Sigmoid colon (tissue), 7 donors: ENCODE measurements around the gene CDH22. TPM values are rescaled to one million over a fixed set of nuclear protein-coding genes. Genes with fewer than 3 reads are reported as not detected.

Source experiments
- DNase-seq: peaks from one replicate; pipeline ENCODE4 v3.0.0-alpha.2; 2019
- H3K27ac ChIP-seq, 4 donors: fragments of 200-600 bp; sonication (generic); one replicate each; pipeline ENCODE4 v1.5.1; 2016 to 2019; ENCODE audit warnings: mild to moderate bottlenecking in 1 of 4
- H3K27me3 ChIP-seq, 3 donors: fragments of 200-600 bp; sonication (generic); one replicate each; pipeline ENCODE4 v1.5.1; 2019; ENCODE audit warnings: mild to moderate bottlenecking in 1 of 3
- H3K36me3 ChIP-seq, 4 donors: fragments of 200-600 bp; sonication (generic); one replicate each; pipeline ENCODE4 v1.5.1; 2016 to 2019
- H3K4me1 ChIP-seq, 4 donors: fragments of 200-600 bp; sonication (generic); one replicate each; pipeline ENCODE4 v1.5.1; 2017 to 2019
- H3K4me3 ChIP-seq, 4 donors: fragments of 200-600 bp; sonication (generic); one replicate each; pipeline ENCODE4 v1.5.1; 2017 to 2019; ENCODE audit warnings: mild to moderate bottlenecking in 2 of 4, moderate library complexity in 1 of 4
- H3K9me3 ChIP-seq, 4 donors: fragments of 200-600 bp in 3 of 4; sonication (generic) in 3 of 4; one replicate each; pipeline versions ENCODE4 v1.5.1 to v1.6.1; 2013 to 2019
- EP300 ChIP-seq, 4 donors: sonication (generic); formaldehyde crosslinking; IDR thresholded peaks; one replicate each; pipeline ENCODE4 v1.6.1; 2017; ENCODE audit warnings: antibody characterized with exemption in 4 of 4
- POLR2A ChIP-seq, 2 donors: fragments of 450-650 bp; IDR thresholded peaks; one replicate each; pipeline ENCODE4 v1.6.1; 2016; ENCODE audit warnings: antibody characterized with exemption in 2 of 2, mild to moderate bottlenecking in 2 of 2, moderate library complexity in 2 of 2
- POLR2AphosphoS5 ChIP-seq, 4 donors: sonication (generic); formaldehyde crosslinking; IDR thresholded peaks; one replicate each; pipeline ENCODE4 v1.6.1; 2017; ENCODE audit warnings: antibody characterized with exemption in 4 of 4
- WGBS, 2 donors: extraction: QIAGEN DNeasy Blood & Tissue Kit; methylation state at CpG; one replicate each; pipeline ENCODE4 v1.1.7; 2013; 5-methylcytosine and 5-hydroxymethylcytosine counted together
- intact Hi-C: fragments of 100-400 bp; cut with DNase I; formaldehyde crosslinking; loops from one replicate; pipeline ENCODE4 v1.15.1; 2023
- polyA plus RNA-seq, 3 donors: library from polyadenylated mRNA; stranded (reverse); fragments of 200-250 nt; gene quantifications; one replicate each; pipeline ENCODE4 v1.2.3, GENCODE V29; 2013
- total RNA-seq, 4 donors: library from RNA; depleted of rRNA; stranded (reverse); fragments of >200 nt; gene quantifications; one replicate each; pipeline ENCODE4 v1.1.0, GENCODE V29; 2016
- TF ChIP-seq, protein P1 (sequence below), 4 experiments: fragments of 450-650 bp in 3 of 4; fragments of 200-600 bp in 1 of 4; IDR thresholded peaks; one replicate each; pipeline ENCODE4 v1.5.1; 2016 to 2019; ENCODE audit warnings: antibody characterized with exemption in 4 of 4, mild to moderate bottlenecking in 3 of 4, moderate library complexity in 2 of 4
- donor health status: healthy with polysubstance abuse.
- donor health status: Bipolar disorder and iron deficiency.
- donor health status: healthy.

The CDH22 gene
- total and polyA plus RNA-seq, 7 donors: 0.06 to 0.55 (median 0.41) TPM; not detected in 4

- Histone ChIP-seq H3K27me3 (peaks cover 19 to 100% (median 63%) of the 10 kb centered on the region in 3 donors), H3K36me3 (no peaks in the 10 kb centered on the region)
Observed at GRCh38 chr20:46333161-46333991, 25.1 kb upstream of the CDH22 start.

DNA sequence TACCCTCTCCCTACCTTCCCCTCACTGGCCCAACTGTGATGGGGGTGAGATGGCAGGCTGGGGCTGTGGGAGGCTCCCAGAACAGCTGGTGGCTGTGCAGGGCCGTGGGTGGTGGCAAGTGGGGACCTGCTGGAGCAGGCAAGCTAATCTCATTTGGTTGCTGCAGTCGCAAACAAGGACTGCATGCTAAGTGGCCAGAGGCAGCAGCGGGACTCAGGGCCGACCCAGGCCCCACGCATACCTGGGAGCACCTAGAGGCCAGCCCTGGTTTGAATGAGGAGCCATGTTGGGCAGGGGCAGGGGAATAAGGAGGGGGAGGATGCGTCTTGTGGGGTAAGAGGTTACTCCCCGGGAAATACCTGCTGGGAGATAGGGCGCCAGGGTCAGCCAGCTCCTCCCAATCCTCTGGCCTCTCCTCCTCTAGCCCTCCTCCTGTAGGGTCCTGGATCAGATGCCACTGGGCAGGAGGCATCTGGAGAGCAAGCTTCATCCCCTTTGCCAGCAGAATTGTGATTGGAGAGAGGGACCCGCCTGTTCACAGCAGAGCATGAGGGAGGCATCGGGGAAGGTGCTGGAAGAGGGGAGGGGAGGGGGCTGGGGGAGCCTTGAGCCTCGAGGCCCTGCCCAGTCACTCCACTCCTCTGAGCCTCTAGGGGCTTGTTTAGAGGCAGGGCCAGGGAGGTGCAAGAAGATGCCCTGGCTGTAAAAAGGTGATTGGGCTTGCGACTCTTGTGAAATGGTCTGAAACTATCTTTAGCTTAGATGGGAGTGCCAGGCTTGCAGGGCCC is 24.3 kb upstream of the CDH22 start:
- Histone ChIP-seq H3K4me1 (no peaks in the 10 kb centered on the region), H3K27ac (no peak overlapping the region), H3K4me3 (no peak overlapping the region), H3K36me3 (no peaks in the 10 kb centered on the region), H3K27me3 (peaks cover 22 to 100% (median 68%) of the 10 kb centered on the region in 3 donors), H3K9me3 (no peaks in the 10 kb centered on the region)
- 75 to 79% methylated on average over 12 of the region's 12 CpGs for WGBS, 2 donors
- TF ChIP-seq POLR2A (IDR thresholded peaks at IDR 0.05): no peak
- TF ChIP-seq POLR2AphosphoS5 (IDR thresholded peaks at IDR 0.05): no peak
- TF ChIP-seq, protein P1, sequence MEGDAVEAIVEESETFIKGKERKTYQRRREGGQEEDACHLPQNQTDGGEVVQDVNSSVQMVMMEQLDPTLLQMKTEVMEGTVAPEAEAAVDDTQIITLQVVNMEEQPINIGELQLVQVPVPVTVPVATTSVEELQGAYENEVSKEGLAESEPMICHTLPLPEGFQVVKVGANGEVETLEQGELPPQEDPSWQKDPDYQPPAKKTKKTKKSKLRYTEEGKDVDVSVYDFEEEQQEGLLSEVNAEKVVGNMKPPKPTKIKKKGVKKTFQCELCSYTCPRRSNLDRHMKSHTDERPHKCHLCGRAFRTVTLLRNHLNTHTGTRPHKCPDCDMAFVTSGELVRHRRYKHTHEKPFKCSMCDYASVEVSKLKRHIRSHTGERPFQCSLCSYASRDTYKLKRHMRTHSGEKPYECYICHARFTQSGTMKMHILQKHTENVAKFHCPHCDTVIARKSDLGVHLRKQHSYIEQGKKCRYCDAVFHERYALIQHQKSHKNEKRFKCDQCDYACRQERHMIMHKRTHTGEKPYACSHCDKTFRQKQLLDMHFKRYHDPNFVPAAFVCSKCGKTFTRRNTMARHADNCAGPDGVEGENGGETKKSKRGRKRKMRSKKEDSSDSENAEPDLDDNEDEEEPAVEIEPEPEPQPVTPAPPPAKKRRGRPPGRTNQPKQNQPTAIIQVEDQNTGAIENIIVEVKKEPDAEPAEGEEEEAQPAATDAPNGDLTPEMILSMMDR (IDR thresholded peaks at IDR 0.05): no peak
- no peak for TF ChIP-seq EP300 (IDR thresholded peaks at IDR 0.05)
- no peak for DNase-seq
- intact Hi-C loops: no loop called here

More at GRCh38 chr20:46333161-46333991, 25.1 kb upstream of the CDH22 start:
- Histone ChIP-seq H3K27ac (no peak overlapping the region), H3K4me1 (no peaks in the 10 kb centered on the region), H3K4me3 (no peak overlapping the region), H3K9me3 (no peaks in the 10 kb centered on the region)
- DNase-seq: no peak
- 79 to 81% methylated on average over 8 of the region's 8 CpGs for WGBS, 2 donors
- intact Hi-C loops: no loop called here
- TF ChIP-seq POLR2A (IDR thresholded peaks at IDR 0.05) (no peak), POLR2AphosphoS5 (IDR thresholded peaks at IDR 0.05) (no peak), EP300 (IDR thresholded peaks at IDR 0.05) (no peak)
- TF ChIP-seq, protein P1 (IDR thresholded peaks at IDR 0.05): no peak

DNA sequence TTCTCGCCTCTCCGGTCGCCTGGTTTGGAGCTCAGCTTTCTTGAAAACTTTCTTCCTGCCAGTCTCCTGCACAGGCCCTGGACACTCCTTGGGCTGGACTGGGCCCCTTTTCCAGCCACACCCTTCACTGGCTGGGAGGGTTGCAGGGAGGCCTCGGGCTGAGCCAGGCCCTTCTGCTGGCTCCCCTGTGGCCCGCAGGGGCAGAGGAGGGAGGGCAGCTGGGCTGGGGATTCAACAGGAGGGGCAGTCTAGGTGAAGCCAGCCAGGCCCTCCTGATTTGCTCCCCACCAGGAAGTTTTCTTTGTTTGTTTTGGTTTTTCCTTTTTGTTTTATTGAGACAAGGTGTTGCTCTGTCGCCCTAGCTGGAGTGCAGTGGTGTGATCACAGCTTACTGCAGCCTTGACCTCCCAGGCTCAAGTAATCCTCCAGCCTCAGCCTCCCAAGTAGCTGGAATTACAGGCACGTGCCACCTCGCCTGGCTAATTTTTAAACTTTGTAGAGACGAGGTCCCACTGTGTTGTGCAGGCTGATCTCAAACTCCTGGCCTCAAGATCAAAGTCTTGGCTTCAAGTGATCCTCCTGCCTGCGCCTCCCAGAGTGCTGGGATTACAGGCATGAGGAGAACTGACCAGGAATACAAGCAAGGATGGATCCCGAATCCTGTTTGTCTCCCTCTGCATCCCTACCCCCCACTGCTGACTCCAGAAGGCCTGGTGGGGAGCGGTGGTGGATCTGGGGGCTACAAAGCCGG is 23.5 kb upstream of the CDH22 start:
- WGBS, 2 donors: 40 to 70% methylated on average over 13 of the region's 13 CpGs
- intact Hi-C loops: no loop called here
- Histone ChIP-seq H3K9me3 (no peaks in the 10 kb centered on the region), H3K36me3 (no peaks in the 10 kb centered on the region), H3K27me3 (peaks cover 22 to 100% (median 64%) of the 10 kb centered on the region in 3 donors), H3K4me3 (no peak overlapping the region), H3K4me1 (no peaks in the 10 kb centered on the region), H3K27ac (no peak overlapping the region)
- DNase-seq: no peak
- TF ChIP-seq, protein P1 (IDR thresholded peaks at IDR 0.05): no peak
- TF ChIP-seq POLR2A (IDR thresholded peaks at IDR 0.05) (no peak), EP300 (IDR thresholded peaks at IDR 0.05) (no peak), POLR2AphosphoS5 (IDR thresholded peaks at IDR 0.05) (no peak)

DNA sequence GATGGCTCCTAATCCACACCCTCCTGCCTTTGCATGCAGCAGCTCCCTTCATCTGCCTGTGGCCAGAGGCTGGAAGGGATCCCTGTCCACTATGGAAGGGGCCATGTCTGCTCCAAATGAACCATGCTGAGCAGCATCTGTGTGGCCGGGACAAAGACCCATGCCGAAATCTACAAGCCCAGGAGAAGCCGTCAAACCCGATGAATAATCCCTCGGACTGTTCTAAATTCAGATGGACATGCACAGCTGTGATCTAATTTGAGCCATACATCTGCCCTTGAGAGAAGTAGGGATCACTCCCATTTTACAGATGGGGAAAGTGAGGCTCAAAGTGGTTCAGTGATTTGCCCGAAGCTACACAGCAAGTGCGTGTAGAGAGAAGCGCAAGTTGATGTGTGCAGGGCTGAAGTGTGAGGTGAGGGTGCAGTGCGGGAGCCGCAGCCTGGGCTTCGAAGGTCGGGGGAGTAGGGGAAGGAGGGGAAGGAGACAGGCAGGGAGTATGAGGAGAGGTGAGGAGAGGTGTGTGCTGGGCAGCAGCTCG is 22.6 kb upstream of the CDH22 start:
- H3K27me3 ChIP-seq: peaks cover 22 to 97% (median 62%) of the 10 kb centered on the region in 3 donors

More for the DNA sequence above, 22.6 kb upstream of the CDH22 start:
- Histone ChIP-seq H3K4me3 (no peak overlapping the region), H3K27ac (no peak overlapping the region), H3K4me1 (no peaks in the 10 kb centered on the region), H3K9me3 (no peaks in the 10 kb centered on the region), H3K36me3 (no peaks in the 10 kb centered on the region)
- intact Hi-C loops: no loop called here
- WGBS, 2 donors: 80 to 81% methylated on average over 13 of the region's 13 CpGs
- TF ChIP-seq POLR2AphosphoS5 (IDR thresholded peaks at IDR 0.05): no peak
- no peak for TF ChIP-seq EP300 (IDR thresholded peaks at IDR 0.05)
- no peak for TF ChIP-seq POLR2A (IDR thresholded peaks at IDR 0.05)
- TF ChIP-seq, protein P1 (IDR thresholded peaks at IDR 0.05): no peak
- no peak for DNase-seq
